ENCODE results near the gene PODXL. TPM values are rescaled to one million over a fixed set of nuclear protein-coding genes. Genes with fewer than 3 reads are reported as not detected.

The PODXL gene
- total and polyA plus RNA-seq, 11 donors = 30.9 to 230 (median 71.8) TPM

- peaks cover 0 to 85% (median 36%) of the 10 kb centered on the region in 9 donors for H3K36me3 ChIP-seq
- peak in 3 of 4 donors; percentile 11 to 19 (median 11) for ATAC-seq
- no peaks in the 10 kb centered on the region for H3K9me3 ChIP-seq
Observed at GRCh38 chr7:131503639-131504038, 52.8 kb downstream of the PODXL start.

DNA sequence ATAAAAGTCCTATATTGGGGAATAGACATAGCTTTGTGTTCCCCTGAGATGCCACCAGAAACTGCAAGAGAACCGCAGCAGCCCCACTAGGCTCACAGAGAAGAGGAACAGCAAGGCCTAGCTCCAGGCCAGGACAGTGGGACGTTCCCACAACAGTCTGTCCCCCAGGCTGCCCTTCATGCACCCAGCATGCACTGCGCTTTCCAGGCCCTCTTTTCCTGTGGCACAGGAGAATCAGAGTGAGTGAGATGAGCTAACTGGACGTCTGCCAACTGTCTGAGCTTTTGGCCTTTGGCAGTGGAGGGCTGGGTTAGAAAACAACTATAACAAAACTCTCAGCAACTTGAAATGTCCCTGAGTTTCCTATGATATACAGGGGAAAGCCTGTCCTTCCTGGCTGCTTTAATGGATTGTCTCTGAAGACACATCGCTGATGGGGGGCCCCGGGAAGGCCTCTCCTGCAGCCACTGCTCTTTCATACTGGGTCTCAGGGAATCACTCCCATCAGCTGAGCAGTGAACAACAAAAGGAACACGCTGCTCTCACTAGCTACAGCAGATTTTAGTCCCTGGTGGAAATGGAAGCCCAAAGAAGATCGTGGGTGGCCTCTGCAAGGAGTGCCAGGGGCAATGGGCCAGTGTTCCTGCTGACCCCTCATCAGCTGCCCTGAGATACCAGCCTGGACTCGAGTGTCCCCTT lies 53.5 kb downstream of the PODXL start:
- ATAC-seq (peak; percentile 73 to 79 (median 74)), DNase-seq (peak; percentile 69 to 84 (median 77))
- Histone ChIP-seq H3K36me3 (peaks cover 0 to 86% (median 39%) of the 10 kb centered on the region in 9 donors), H3K27me3 (no peaks in the 10 kb centered on the region), H3K4me3 (no peak overlapping the region), H3K9me3 (no peaks in the 10 kb centered on the region), H3K27ac (peak overlapping the region; percentile 15 to 86 (median 74)), H3K4me1 (peaks cover 13 to 52% (median 29%) of the 10 kb centered on the region in 12 donors)
- intact Hi-C loops (cut with DNase I) = loop anchor here in 2 of 10 donors (10.0 kb wide), 2 partner anchors 52 to 82 kb away; partner anchors contain the start of gene PODXL (in 1 of the 2)
- whole genome bisulfite sequencing, 4 donors = 26 to 44% (median 40%) methylated on average over 5 to 9 of the region's 9 CpGs
- TF ChIP-seq POLR2A (IDR thresholded peaks at IDR 0.05) = no peak
- no peak for TF ChIP-seq CTCF (IDR thresholded peaks at IDR 0.05)

More at GRCh38 chr7:131503639-131504038, 52.8 kb downstream of the PODXL start:
- intact Hi-C loops (cut with DNase I) = loop anchor here in 2 of 10 donors (10.0 kb wide), 2 partner anchors 51 to 81 kb away; partner anchors contain the start of gene PODXL (in 1 of the 2)
- no peak for TF ChIP-seq CTCF (IDR thresholded peaks at IDR 0.05)
- TF ChIP-seq POLR2A (IDR thresholded peaks at IDR 0.05) = no peak
- DNase-seq = no peak
- peak overlapping the region; percentile 15 to 86 (median 74) for H3K27ac ChIP-seq
- no peaks in the 10 kb centered on the region for H3K27me3 ChIP-seq
- H3K4me1 ChIP-seq = peaks cover 14 to 52% (median 32%) of the 10 kb centered on the region in 12 donors
- 49 to 63% (median 51%) methylated on average over 6 of the region's 6 CpGs for WGBS, 4 donors
- H3K4me3 ChIP-seq = no peak overlapping the region

- peaks cover 13 to 51% (median 26%) of the 10 kb centered on the region in 12 donors for H3K4me1 ChIP-seq
- WGBS, 4 donors = 63 to 73% (median 69%) methylated on average over 13 to 14 of the region's 14 CpGs
- no peak for TF ChIP-seq CTCF (IDR thresholded peaks at IDR 0.05)
- no peak for TF ChIP-seq POLR2A (IDR thresholded peaks at IDR 0.05)
- H3K27me3 ChIP-seq = no peaks in the 10 kb centered on the region
- no peak for DNase-seq
- H3K36me3 ChIP-seq = peaks cover 0 to 88% (median 41%) of the 10 kb centered on the region in 9 donors
- intact Hi-C loops (cut with DNase I) = loop anchor here in 2 of 10 donors (10.0 kb wide), 2 partner anchors 53 to 83 kb away; partner anchors contain the start of gene PODXL (in 1 of the 2)
- H3K4me3 ChIP-seq = no peak overlapping the region
- peak in 1 of 4 donors; percentile 3 for ATAC-seq
- H3K9me3 ChIP-seq = no peaks in the 10 kb centered on the region
- H3K27ac ChIP-seq = peak overlapping the region; percentile 15 to 86 (median 74)
Observed at GRCh38 chr7:131501930-131502685, 54.3 kb downstream of the PODXL start.

All from heart left ventricle (tissue), 16 donors.